NB4 (cell line): Measurements from ENCODE around the gene STAB2.

Experiments
- DNase-seq: peaks from one replicate; pipeline ENCODE4 v3.0.0; 2010; ENCODE audit warnings: low read depth
- H3K4me3 ChIP-seq: one replicate; pipeline ENCODE4 v1.5.1; 2011; ENCODE audit warnings: mild to moderate bottlenecking, low read depth, low read length, moderate library complexity
- CTCF ChIP-seq: IDR thresholded peaks from one replicate; pipeline ENCODE4 v1.5.1; 2012; ENCODE audit warnings: low read depth, low read length
- MAX ChIP-seq: IDR thresholded peaks from 2 replicates; pipeline ENCODE4 v1.6.1; 2011; ENCODE audit warnings: low read depth, low read length
- MYC ChIP-seq: IDR thresholded peaks from 2 replicates; pipeline ENCODE4 v1.6.1; 2011; ENCODE audit warnings: low read depth, low read length
- POLR2A ChIP-seq: IDR thresholded peaks from 2 replicates; pipeline ENCODE4 v1.6.1; 2011; ENCODE audit warnings: mild to moderate bottlenecking; ENCODE audit not compliant: insufficient read length; ENCODE audit errors: extremely low read depth

The STAB2 gene

GRCh38 chr12:103748002-103748401, 160.9 kb downstream of the STAB2 start:
- H3K4me3 ChIP-seq: no peak overlapping the region
- no peak for DNase-seq
- no peak for TF ChIP-seq MAX
- no peak for TF ChIP-seq POLR2A
- no peak for TF ChIP-seq CTCF
- no peak for TF ChIP-seq MYC

GRCh38 chr12:103748875-103749274, 161.8 kb downstream of the STAB2 start:
- H3K4me3 ChIP-seq: no peak overlapping the region
- DNase-seq: no peak
- TF ChIP-seq MAX: no peak
- TF ChIP-seq MYC: no peak
- TF ChIP-seq CTCF: no peak
- no peak for TF ChIP-seq POLR2A

GRCh38 chr12:103751171-103751570, 164.1 kb downstream of the STAB2 start:
- DNase-seq: peak; percentile 34
- no peak overlapping the region for H3K4me3 ChIP-seq
- TF ChIP-seq POLR2A (no peak), CTCF (peak; percentile 58)

- no peak for DNase-seq
- TF ChIP-seq MAX: no peak
- no peak for TF ChIP-seq POLR2A
- TF ChIP-seq CTCF: no peak
- no peak for TF ChIP-seq MYC
- H3K4me3 ChIP-seq: no peak overlapping the region
Measured at GRCh38 chr12:103751600-103751999, 164.5 kb downstream of the STAB2 start.

- no peak overlapping the region for H3K4me3 ChIP-seq
- no peak for TF ChIP-seq CTCF
- no peak for TF ChIP-seq MYC
- TF ChIP-seq POLR2A: no peak
- TF ChIP-seq MAX: no peak
- no peak for DNase-seq
Measured at GRCh38 chr12:103755425-103755824, 168.4 kb downstream of the STAB2 start.

- TF ChIP-seq MYC (no peak), CTCF (no peak), POLR2A (no peak), MAX (no peak)
- no peak overlapping the region for H3K4me3 ChIP-seq
- no peak for DNase-seq
Measured at GRCh38 chr12:103756443-103756842, 169.4 kb downstream of the STAB2 start.
